Left lung (tissue), 10 donors: Measurements from ENCODE around the gene ZMYM4. TPM values are rescaled to one million over a fixed set of nuclear protein-coding genes. Genes with fewer than 3 reads are reported as not detected.
A peak's percentile ranks its signal among the peaks of the same experiment; 100 is the strongest.

Experiments
- ATAC-seq: fragments of 200-7000 bp; cut with Tn5 transposase; one replicate; pipeline ENCODE4 v1.9.1; 2020; ENCODE audit warnings: moderate library complexity
- DNase-seq, 4 donors: peaks; one replicate each; pipeline ENCODE4 v3.0.0-alpha.2; 2013 to 2020
- H3K27ac ChIP-seq, 2 donors: fragments of 200-600 bp; sonication (generic) in 1 of 2; one replicate each; pipeline versions ENCODE4 v1.5.0 to v1.8.0; 2020 to 2021
- H3K27me3 ChIP-seq, 2 donors: fragments of 200-600 bp; sonication (generic) in 1 of 2; one replicate each; pipeline versions ENCODE4 v1.5.0 to v1.8.0; 2020 to 2021
- H3K36me3 ChIP-seq, 2 donors: fragments of 200-600 bp; sonication (generic) in 1 of 2; one replicate each; pipeline versions ENCODE4 v1.5.0 to v1.8.0; 2020 to 2021
- H3K4me1 ChIP-seq, 2 donors: fragments of 200-600 bp; one replicate each; pipeline ENCODE4 v1.8.0; 2021
- H3K4me3 ChIP-seq, 2 donors: fragments of 200-600 bp; sonication (generic) in 1 of 2; one replicate each; pipeline versions ENCODE4 v1.5.0 to v1.8.0; 2020 to 2021; ENCODE audit warnings: mild to moderate bottlenecking in 1 of 2
- H3K9me3 ChIP-seq, 2 donors: fragments of 200-600 bp; sonication (generic) in 1 of 2; one replicate each; pipeline versions ENCODE4 v1.5.0 to v1.8.0; 2020 to 2021
- CTCF ChIP-seq, 2 donors: fragments of 200-600 bp; sonication (generic) in 1 of 2; IDR thresholded peaks; one replicate each; pipeline versions ENCODE4 v1.5.0 to v1.8.0; 2021; ENCODE audit warnings: antibody characterized with exemption in 2 of 2
- intact Hi-C, 2 donors: fragments of 100-400 bp; cut with DNase I; formaldehyde crosslinking; loops; one replicate each; pipeline versions ENCODE4 v1.11.2 to v1.14.2; 2022
- polyA plus RNA-seq, 6 donors: library from polyadenylated mRNA; unstranded; fragments of 120-200 nt; gene quantifications; one replicate each; pipeline ENCODE4 v1.2.1, GENCODE V29; 2013; ENCODE audit not compliant: insufficient read length in 6 of 6
- total RNA-seq, 2 donors: library from RNA; stranded (reverse); fragmentation: NEBNext Ultra II Directional; extraction: Animal tissue kit (Norgen Biotek cat#: 25700); gene quantifications; one replicate each; pipeline ENCODE4 v1.2.1, GENCODE V29; 2021
- donor health status: DM: no; HTN: yes; CAD: no.
- donor health status: DM: no; HTN: no; CAD: no.

ZMYM4 gene
- total and polyA plus RNA-seq, 8 donors: 47.7 to 75.4 (median 68.3) TPM

GRCh38 chr1:35301674-35302392 is 33.3 kb downstream of the ZMYM4 start:
- Histone ChIP-seq H3K36me3 (peaks cover 0 to 6% of the 10 kb centered on the region in 2 donors), H3K27ac (no peak overlapping the region), H3K4me3 (no peak overlapping the region), H3K27me3 (no peaks in the 10 kb centered on the region), H3K4me1 (peaks cover 0 to 6% of the 10 kb centered on the region in 2 donors), H3K9me3 (no peaks in the 10 kb centered on the region)
- DNase-seq (no peak), ATAC-seq (no peak)
- no peak for TF ChIP-seq CTCF (IDR thresholded peaks at IDR 0.05)
- intact Hi-C loops: no loop called here

- no peaks in the 10 kb centered on the region for H3K4me1 ChIP-seq
- no peak overlapping the region for H3K4me3 ChIP-seq
- ATAC-seq (peak; percentile 8), DNase-seq (no peak)
- H3K36me3 ChIP-seq: peaks cover 0 to 13% of the 10 kb centered on the region in 2 donors
- no peak for TF ChIP-seq CTCF (IDR thresholded peaks at IDR 0.05)
- H3K27me3 ChIP-seq: no peaks in the 10 kb centered on the region
- H3K27ac ChIP-seq: no peak overlapping the region
- intact Hi-C loops: no loop called here
- no peaks in the 10 kb centered on the region for H3K9me3 ChIP-seq
These were observed 36.9 kb downstream of the ZMYM4 start for GRCh38 chr1:35305383-35305782.

- H3K4me3 ChIP-seq: no peak overlapping the region
- H3K4me1 ChIP-seq: peaks cover 0 to 8% of the 10 kb centered on the region in 2 donors
- no peak overlapping the region for H3K27ac ChIP-seq
- ATAC-seq (no peak), DNase-seq (no peak)
- intact Hi-C loops: no loop called here
- TF ChIP-seq CTCF (IDR thresholded peaks at IDR 0.05): no peak
- peaks cover 0 to 9% of the 10 kb centered on the region in 2 donors for H3K36me3 ChIP-seq
- H3K27me3 ChIP-seq: no peaks in the 10 kb centered on the region
- no peaks in the 10 kb centered on the region for H3K9me3 ChIP-seq
These were observed 47.1 kb downstream of the ZMYM4 start for GRCh38 chr1:35315649-35316048.

- no peak overlapping the region for H3K27ac ChIP-seq
These were observed 47.8 kb downstream of the ZMYM4 start for GRCh38 chr1:35316264-35316663.

More at GRCh38 chr1:35316264-35316663, 47.8 kb downstream of the ZMYM4 start:
- DNase-seq (no peak), ATAC-seq (no peak)
- Histone ChIP-seq H3K4me1 (peaks cover 0 to 8% of the 10 kb centered on the region in 2 donors), H3K4me3 (no peak overlapping the region), H3K36me3 (peaks cover 0 to 2% of the 10 kb centered on the region in 2 donors), H3K9me3 (no peaks in the 10 kb centered on the region), H3K27me3 (no peaks in the 10 kb centered on the region)
- intact Hi-C loops: no loop called here
- no peak for TF ChIP-seq CTCF (IDR thresholded peaks at IDR 0.05)
